Common myeloid progenitor, CD34-positive (primary cell): ENCODE results near the gene ISG20L2.

Experiments
- CTCF ChIA-PET: fragments of 350-600 bp; sonication (Branson Sonifier 250); formaldehyde crosslinking; loops from one replicate; lab custom pipeline; 2021; ENCODE audit warnings: antibody characterized with exemption; lab: Charles Lee
- POLR2A ChIA-PET: fragments of 350-600 bp; sonication (Branson Sonifier 250); formaldehyde crosslinking; loops from one replicate; lab custom pipeline; 2021; ENCODE audit warnings: antibody characterized with exemption; lab: Charles Lee
- DNase-seq, 3 donors: peaks; one replicate each; pipeline versions ENCODE4 v3.0.0 to v3.0.0-alpha.2; 2013
- H3K27ac ChIP-seq, 2 experiments: 1 replicate in 1 of 2; 2 replicates in 1 of 2; pipeline ENCODE4 v1.7.0; 2013; ENCODE audit warnings: inconsistent platforms in 2 of 2, low read length in 2 of 2, mild to moderate bottlenecking in 2 of 2, low read depth in 1 of 2, moderate library complexity in 1 of 2; ENCODE audit not compliant: severe bottlenecking in 2 of 2, insufficient read depth in 1 of 2, poor library complexity in 1 of 2
- H3K27me3 ChIP-seq, 5 experiments: replicated peaks in 2 of 5; 1 replicate in 3 of 5; 2 replicates in 2 of 5; pipeline versions ENCODE4 v1.6.1 to v1.7.0; 2013; ENCODE audit warnings: low read length in 4 of 5, mild to moderate bottlenecking in 2 of 5, moderate library complexity in 2 of 5, inconsistent platforms in 1 of 5; ENCODE audit not compliant: insufficient read depth in 5 of 5, control insufficient read depth in 4 of 5
- H3K36me3 ChIP-seq, 4 experiments: 1 replicate in 2 of 4; 2 replicates in 2 of 4; pipeline versions ENCODE4 v1.6.1 to v1.7.0; 2013; ENCODE audit warnings: low read length in 3 of 4, control low read depth in 1 of 4, mild to moderate bottlenecking in 1 of 4; ENCODE audit not compliant: control insufficient read depth in 4 of 4, insufficient read depth in 4 of 4
- H3K4me1 ChIP-seq, 4 experiments: 1 replicate in 3 of 4; 2 replicates in 1 of 4; pipeline versions ENCODE4 v1.6.1 to v1.7.1; 2013; ENCODE audit warnings: low read length in 3 of 4, mild to moderate bottlenecking in 3 of 4, control low read depth in 1 of 4, inconsistent platforms in 1 of 4, moderate library complexity in 1 of 4; ENCODE audit not compliant: control insufficient read depth in 4 of 4, insufficient read depth in 4 of 4; ENCODE audit errors: control extremely low read depth in 1 of 4
- H3K4me3 ChIP-seq, 7 experiments: 1 replicate in 4 of 7; 2 replicates in 3 of 7; pipeline versions ENCODE4 v1.5.1 to v1.7.0; 2013; ENCODE audit warnings: mild to moderate bottlenecking in 7 of 7, low read length in 6 of 7, moderate library complexity in 6 of 7, inconsistent platforms in 2 of 7, low read depth in 2 of 7, control low read depth in 1 of 7; ENCODE audit not compliant: insufficient read depth in 4 of 7, control insufficient read depth in 1 of 7; ENCODE audit errors: extremely low read depth in 1 of 7
- H3K9me3 ChIP-seq, 5 experiments: 1 replicate in 4 of 5; 2 replicates in 1 of 5; pipeline versions ENCODE4 v1.6.1 to v1.7.1; 2013; ENCODE audit warnings: low read length in 4 of 5, mild to moderate bottlenecking in 2 of 5, inconsistent platforms in 1 of 5, low read depth in 1 of 5, moderate library complexity in 1 of 5; ENCODE audit not compliant: control insufficient read depth in 4 of 5, insufficient read depth in 2 of 5; ENCODE audit errors: control extremely low read depth in 1 of 5
- WGBS: methylation state at CpG from one replicate; pipeline ENCODE4 v1.1.5; 2013; ENCODE audit not compliant: insufficient coverage; 5-methylcytosine and 5-hydroxymethylcytosine counted together

The ISG20L2 gene

GRCh38 chr1:156721131-156721530 is 7.4 kb downstream of the ISG20L2 start:
- CTCF ChIA-PET = interaction anchor here (17.7 kb wide), 1 partner anchor 36 kb away, joined by 393 read pairs; the partner anchor contains the start of gene NES
- no peaks in the 10 kb centered on the region for H3K9me3 ChIP-seq
- H3K4me1 ChIP-seq = peaks cover 4 to 14% (median 11%) of the 10 kb centered on the region in 4 experiments
- H3K27me3 ChIP-seq = no peaks in the 10 kb centered on the region
- no peak overlapping the region for H3K27ac ChIP-seq
- no peak overlapping the region for H3K4me3 ChIP-seq
- peaks cover 20 to 42% (median 34%) of the 10 kb centered on the region in 4 experiments for H3K36me3 ChIP-seq
- 100% methylated on average over 2 of the region's 2 CpGs for WGBS
- DNase-seq = no peak
- POLR2A ChIA-PET = no interaction called here

- no peak overlapping the region for H3K4me3 ChIP-seq
- no peaks in the 10 kb centered on the region for H3K27me3 ChIP-seq
- peaks cover 4 to 17% (median 11%) of the 10 kb centered on the region in 4 experiments for H3K36me3 ChIP-seq
- no peak for DNase-seq
- 68% methylated on average over 4 of the region's 4 CpGs for WGBS
- POLR2A ChIA-PET = no interaction called here
- no peak overlapping the region for H3K27ac ChIP-seq
- no peaks in the 10 kb centered on the region for H3K4me1 ChIP-seq
- H3K9me3 ChIP-seq = no peaks in the 10 kb centered on the region
- CTCF ChIA-PET = interaction anchor here (1.9 to 17.7 kb wide), 2 partner anchors 9 to 32 kb away, joined by 6 to 393 read pairs; partner anchors contain the start of gene NES
Measured at GRCh38 chr1:156717351-156717750, 11.2 kb downstream of the ISG20L2 start.

GRCh38 chr1:156714830-156715229 is 13.7 kb downstream of the ISG20L2 start:
- Histone ChIP-seq H3K9me3 (no peaks in the 10 kb centered on the region), H3K4me3 (no peak overlapping the region), H3K27me3 (no peaks in the 10 kb centered on the region), H3K27ac (no peak overlapping the region), H3K36me3 (peaks cover 0 to under 1% (median 0%) of the 10 kb centered on the region in 4 experiments), H3K4me1 (no peaks in the 10 kb centered on the region)
- 93% methylated on average over 3 of the region's 3 CpGs for WGBS
- ChIA-PET CTCF (interaction anchor here (2.3 to 17.7 kb wide), 4 partner anchors 7 to 30 kb away, joined by 5 to 393 read pairs (median 14); partner anchors contain the start of genes CRABP2 and NES), POLR2A (no interaction called here)
- no peak for DNase-seq

- DNase-seq = no peak
- peaks cover 0 to 16% (median 3%) of the 10 kb centered on the region in 5 experiments for H3K27me3 ChIP-seq
- ChIA-PET POLR2A (no interaction called here), CTCF (interaction anchor here (1.1 to 3.6 kb wide), 8 partner anchors 10 to 55 kb away, joined by 3 to 25 read pairs (median 4); no protein-coding TSS in a partner anchor)
- no peaks in the 10 kb centered on the region for H3K9me3 ChIP-seq
- H3K4me1 ChIP-seq = no peaks in the 10 kb centered on the region
- no peaks in the 10 kb centered on the region for H3K36me3 ChIP-seq
- WGBS = 64% methylated on average over 3 of the region's 3 CpGs
- H3K4me3 ChIP-seq = no peak overlapping the region
- no peak overlapping the region for H3K27ac ChIP-seq
Measured at GRCh38 chr1:156712626-156713025, 15.9 kb downstream of the ISG20L2 start.

- H3K9me3 ChIP-seq = no peaks in the 10 kb centered on the region
- no peak overlapping the region for H3K4me3 ChIP-seq
- 100% methylated on average over 2 of the region's 9 CpGs for WGBS
- ChIA-PET CTCF (interaction anchor here (0.6 to 3.6 kb wide), 9 partner anchors 10 to 182 kb away, joined by 3 to 25 read pairs (median 3); partner anchors contain the start of genes NTRK1 and PEAR1), POLR2A (no interaction called here)
- no peak overlapping the region for H3K27ac ChIP-seq
- peaks cover 0 to 8% (median 6%) of the 10 kb centered on the region in 4 experiments for H3K4me1 ChIP-seq
- H3K36me3 ChIP-seq = no peaks in the 10 kb centered on the region
- no peak for DNase-seq
- peaks cover 0 to 30% (median 9%) of the 10 kb centered on the region in 5 experiments for H3K27me3 ChIP-seq
Measured at GRCh38 chr1:156711011-156711817, 17.4 kb downstream of the ISG20L2 start.

- H3K27ac ChIP-seq = no peak overlapping the region
- peaks cover 0 to 43% (median 13%) of the 10 kb centered on the region in 5 experiments for H3K27me3 ChIP-seq
- DNase-seq = no peak
- no peaks in the 10 kb centered on the region for H3K36me3 ChIP-seq
- 91% methylated on average over 10 of the region's 11 CpGs for WGBS
- H3K9me3 ChIP-seq = no peaks in the 10 kb centered on the region
- H3K4me3 ChIP-seq = no peak overlapping the region
- CTCF ChIA-PET = interaction anchor here (0.5 to 14.1 kb wide), 7 partner anchors 10 to 377 kb away, joined by 3 to 236 read pairs (median 3); partner anchors contain the start of gene NTRK1
- peaks cover 0 to 21% (median 18%) of the 10 kb centered on the region in 4 experiments for H3K4me1 ChIP-seq
- POLR2A ChIA-PET = no interaction called here
Measured at GRCh38 chr1:156709757-156710489, 18.6 kb downstream of the ISG20L2 start.
